Hepatocyte (in vitro differentiated cells): ENCODE measurements around the gene CIT. TPM values are rescaled to one million over a fixed set of nuclear protein-coding genes. Genes with fewer than 3 reads are reported as not detected.

Experiments
- DNase-seq: peaks from one replicate; pipeline ENCODE4 v3.0.0-alpha.2; 2016; ENCODE audit warnings: low spot score
- H2AFZ ChIP-seq: fragments of 200-600 bp; sonication (generic); 2 replicates; pipeline ENCODE4 v1.6.0; 2016; ENCODE audit warnings: antibody characterized with exemption, mild to moderate bottlenecking
- H3K27ac ChIP-seq: fragments of 200-600 bp; sonication (generic); 2 replicates; pipeline ENCODE4 v1.5.1; 2016; ENCODE audit warnings: mild to moderate bottlenecking
- H3K27me3 ChIP-seq: fragments of 200-600 bp; sonication (generic); 2 replicates; pipeline ENCODE4 v1.6.1; 2016
- H3K36me3 ChIP-seq: fragments of 200-600 bp; sonication (generic); replicated peaks from 2 replicates; pipeline ENCODE4 v1.5.1; 2016; ENCODE audit warnings: low read depth; ENCODE audit not compliant: insufficient read depth
- H3K4me1 ChIP-seq: fragments of 200-600 bp; sonication (generic); 2 replicates; pipeline ENCODE4 v1.5.1; 2016; ENCODE audit warnings: mild to moderate bottlenecking, moderate library complexity; ENCODE audit not compliant: insufficient read depth
- H3K4me2 ChIP-seq: fragments of 200-600 bp; sonication (generic); 2 replicates; pipeline ENCODE4 v1.6.0; 2016
- H3K4me3 ChIP-seq: fragments of 200-600 bp; sonication (generic); 2 replicates; pipeline ENCODE4 v1.5.1; 2016; ENCODE audit warnings: mild to moderate bottlenecking
- H3K79me2 ChIP-seq: fragments of 200-600 bp; sonication (generic); 2 replicates; pipeline ENCODE4 v1.6.0; 2017; ENCODE audit warnings: mild to moderate bottlenecking
- H3K9me2 ChIP-seq: fragments of 200-600 bp; sonication (generic); replicated peaks from 2 replicates; pipeline ENCODE4 v1.6.0; 2017; ENCODE audit warnings: mild to moderate bottlenecking; ENCODE audit not compliant: insufficient read depth
- H3K9me3 ChIP-seq: fragments of 200-600 bp; sonication (generic); 2 replicates; pipeline ENCODE4 v1.5.1; 2016; ENCODE audit warnings: low read depth, mild to moderate bottlenecking
- H4K20me1 ChIP-seq: fragments of 200-600 bp; sonication (generic); 2 replicates; pipeline ENCODE4 v1.6.0; 2016; ENCODE audit warnings: mild to moderate bottlenecking; ENCODE audit not compliant: insufficient read depth, poor library complexity, severe bottlenecking
- CTCF ChIP-seq: fragments of 200-600 bp; sonication (generic); IDR thresholded peaks from 2 replicates; pipeline ENCODE4 v1.5.1; 2016; ENCODE audit warnings: antibody characterized with exemption, mild to moderate bottlenecking; ENCODE audit not compliant: poor library complexity
- EZH2 ChIP-seq: fragments of 200-600 bp; sonication (generic); IDR thresholded peaks from 2 replicates; pipeline ENCODE4 v1.6.1; 2016; ENCODE audit warnings: antibody characterized with exemption, mild to moderate bottlenecking, borderline replicate concordance
- EZH2phosphoT487 ChIP-seq: fragments of 200-600 bp; sonication (generic); IDR thresholded peaks from one replicate; pipeline ENCODE4 v1.6.1; 2018; ENCODE audit warnings: antibody characterized with exemption, mild to moderate bottlenecking, low read depth, moderate library complexity; ENCODE audit not compliant: unreplicated experiment, severe bottlenecking
- WGBS: methylation state at CpG from one replicate; pipeline ENCODE4 v1.1.6; 2016; ENCODE audit warnings: low lambda C conversion rate; ENCODE audit errors: missing lambda C conversion rate; 5-methylcytosine and 5-hydroxymethylcytosine counted together
- polyA plus RNA-seq: library from polyadenylated mRNA; unstranded; fragments of >200 nt; fragmentation: Nextera tagmentation; extraction: Ambion mirVana; gene quantifications from 2 replicates; pipeline ENCODE4 v1.2.1, GENCODE V29; 2016
- total RNA-seq: library from RNA; depleted of rRNA; stranded (reverse); fragments of >200 nt; gene quantifications from 2 replicates; pipeline ENCODE4 v1.2.3, GENCODE V29; 2014

CIT gene
- total and polyA plus RNA-seq, 2 experiments from 2014 or later = 3.6 to 3.9 TPM

GRCh38 chr12:119841433-119842210 lies 35.5 kb downstream of the CIT start:
- Histone ChIP-seq H3K79me2 (no peaks in the 10 kb centered on the region), H2AFZ (no peak overlapping the region)
- 95% methylated on average over 8 of the region's 8 CpGs for WGBS

GRCh38 chr12:119840582-119840981 lies 36.5 kb downstream of the CIT start:
- TF ChIP-seq CTCF (no peak), EZH2 (no peak), EZH2phosphoT487 (no peak)
- no peaks in the 10 kb centered on the region for H3K36me3 ChIP-seq
- no peaks in the 10 kb centered on the region for H4K20me1 ChIP-seq
- DNase-seq = no peak
- no peaks in the 10 kb centered on the region for H3K9me2 ChIP-seq
- no peaks in the 10 kb centered on the region for H3K27me3 ChIP-seq
- no peaks in the 10 kb centered on the region for H3K9me3 ChIP-seq
- H2AFZ ChIP-seq = no peak overlapping the region
- H3K79me2 ChIP-seq = no peaks in the 10 kb centered on the region
- H3K4me3 ChIP-seq = no peak overlapping the region
- no peak overlapping the region for H3K27ac ChIP-seq
- H3K4me1 ChIP-seq = no peaks in the 10 kb centered on the region
- no peak overlapping the region for H3K4me2 ChIP-seq
- WGBS = 98% methylated on average over 3 of the region's 3 CpGs

More at GRCh38 chr12:119841433-119842210, 35.5 kb downstream of the CIT start:
- H3K9me3 ChIP-seq = no peaks in the 10 kb centered on the region
- no peaks in the 10 kb centered on the region for H3K4me1 ChIP-seq
- H3K27me3 ChIP-seq = no peaks in the 10 kb centered on the region
- H3K9me2 ChIP-seq = no peaks in the 10 kb centered on the region
- H4K20me1 ChIP-seq = no peaks in the 10 kb centered on the region
- TF ChIP-seq CTCF (no peak), EZH2 (no peak), EZH2phosphoT487 (no peak)
- no peak overlapping the region for H3K27ac ChIP-seq
- no peak overlapping the region for H3K4me3 ChIP-seq
- no peak overlapping the region for H3K4me2 ChIP-seq
- H3K36me3 ChIP-seq = no peaks in the 10 kb centered on the region
- no peak for DNase-seq

- no peak overlapping the region for H2AFZ ChIP-seq
- no peaks in the 10 kb centered on the region for H3K36me3 ChIP-seq
- TF ChIP-seq EZH2 (no peak), EZH2phosphoT487 (no peak), CTCF (no peak)
- no peak for DNase-seq
- no peaks in the 10 kb centered on the region for H4K20me1 ChIP-seq
- no peak overlapping the region for H3K27ac ChIP-seq
- H3K27me3 ChIP-seq = no peaks in the 10 kb centered on the region
- no peak overlapping the region for H3K4me3 ChIP-seq
- no peaks in the 10 kb centered on the region for H3K9me2 ChIP-seq
- no peaks in the 10 kb centered on the region for H3K9me3 ChIP-seq
- H3K4me2 ChIP-seq = no peak overlapping the region
- WGBS = 97% methylated on average over 4 of the region's 4 CpGs
- H3K79me2 ChIP-seq = no peaks in the 10 kb centered on the region
- no peaks in the 10 kb centered on the region for H3K4me1 ChIP-seq
Measured at GRCh38 chr12:119840168-119840567, 37.0 kb downstream of the CIT start.
